Epidermal melanocyte (primary cell): ENCODE results near the gene MSMB.
"Not testable (repeated sequence)": the region's sequence is repeated elsewhere in the genome, so short reads cannot be mapped to it uniquely, and the experiment has no call there.

Experiments
- DNase-seq: peaks from one replicate; pipeline ENCODE4 v3.0.0; 2011; ENCODE audit warnings: low spot score; ENCODE audit not compliant: insufficient read length

The MSMB gene

GRCh38 chr10:46014683-46015405, 31.2 kb downstream of the MSMB start:
- no peak for DNase-seq

GRCh38 chr10:46014206-46014605, 31.9 kb downstream of the MSMB start:
- no peak for DNase-seq

- DNase-seq, result no peak
Measured at GRCh38 chr10:46012746-46013145, 33.3 kb downstream of the MSMB start.

GRCh38 chr10:46006219-46006618, 39.9 kb downstream of the MSMB start:
- DNase-seq, result no peak

GRCh38 chr10:46005383-46005782, 40.7 kb downstream of the MSMB start:
- no peak for DNase-seq

GRCh38 chr10:46004963-46005362, 41.1 kb downstream of the MSMB start:
- DNase-seq, result no peak

- no peak for DNase-seq
Measured at GRCh38 chr10:46002916-46003693, 43.0 kb downstream of the MSMB start.

GRCh38 chr10:46002189-46002687, 43.8 kb downstream of the MSMB start:
- DNase-seq, result not testable (repeated sequence)

- no peak for DNase-seq
Measured at GRCh38 chr10:46001187-46001756, 44.8 kb downstream of the MSMB start.

GRCh38 chr10:46000538-46000937, 45.5 kb downstream of the MSMB start:
- no peak for DNase-seq

- DNase-seq, result not testable (repeated sequence)
Measured at GRCh38 chr10:45999955-46000354, 46.1 kb downstream of the MSMB start.

GRCh38 chr10:45997994-45998763, 47.9 kb downstream of the MSMB start:
- DNase-seq, result no peak

- DNase-seq, result no peak
Measured at GRCh38 chr10:45997557-45997956, 48.5 kb downstream of the MSMB start.

- DNase-seq, result not testable (repeated sequence)
Measured at GRCh38 chr10:45985590-45985989, 60.5 kb downstream of the MSMB start.

- DNase-seq, result not testable (repeated sequence)
Measured at GRCh38 chr10:45984473-45984872, 61.6 kb downstream of the MSMB start.

GRCh38 chr10:45983538-45984186, 62.4 kb downstream of the MSMB start:
- not testable (repeated sequence) for DNase-seq
